GM19043 (cell line): ENCODE measurements around the gene NAALADL2.
"Not testable (repeated sequence)": the region's sequence is repeated elsewhere in the genome, so short reads cannot be mapped to it uniquely, and the experiment has no call there.

Experiments
- ATAC-seq: cut with Tn5 transposase; IDR thresholded peaks from one replicate; pipeline ENCODE4 v1.9.1; 2021; ENCODE audit warnings: low read depth; ENCODE audit not compliant: unreplicated experiment

NAALADL2 gene

DNA sequence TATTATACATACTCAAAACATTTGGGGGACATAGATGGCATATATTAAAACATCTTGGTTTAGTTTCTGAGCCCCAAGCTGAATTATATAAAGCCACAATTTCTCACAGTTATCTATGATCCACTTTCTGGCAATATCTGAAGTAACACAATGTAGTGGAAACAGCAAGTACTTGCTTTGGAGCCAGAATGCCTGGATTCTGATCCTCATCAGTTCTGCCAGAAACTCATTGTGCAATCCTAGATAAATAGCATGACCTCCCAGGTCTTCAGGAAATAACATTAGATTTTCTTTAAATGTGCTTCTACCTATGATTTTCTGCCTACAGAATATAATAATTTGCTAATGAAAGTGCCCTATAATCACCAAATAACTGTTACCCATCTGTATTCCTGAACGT lies 544.9 kb downstream of the NAALADL2 start:
- ATAC-seq: no peak

- ATAC-seq: no peak
Observed at GRCh38 chr3:175404621-175405020, 545.5 kb downstream of the NAALADL2 start.

- no peak for ATAC-seq
Observed at GRCh38 chr3:175410251-175410650, 551.1 kb downstream of the NAALADL2 start.

- ATAC-seq: no peak
Observed at GRCh38 chr3:175411405-175411804, 552.3 kb downstream of the NAALADL2 start.

DNA sequence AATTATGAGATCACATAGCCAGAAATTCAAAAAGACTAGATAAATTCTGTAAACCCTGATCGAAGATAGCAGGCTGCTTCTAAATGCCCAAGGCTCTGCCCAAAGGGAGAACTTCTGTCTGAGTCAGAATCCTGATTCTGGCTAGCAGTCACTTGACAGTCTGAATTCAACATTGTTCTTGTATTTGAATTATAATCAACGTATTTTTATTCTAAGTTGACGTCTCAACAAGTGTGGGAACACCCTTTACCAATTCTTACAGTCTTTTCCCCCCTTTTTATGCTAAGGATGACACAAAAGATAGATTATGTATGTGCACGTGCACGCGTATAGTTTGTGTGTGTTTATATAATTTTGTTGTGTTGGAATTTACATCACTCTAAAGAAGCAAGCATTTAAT lies 552.8 kb downstream of the NAALADL2 start:
- no peak for ATAC-seq

- no peak for ATAC-seq
Observed at GRCh38 chr3:175413926-175414325, 554.8 kb downstream of the NAALADL2 start.

DNA sequence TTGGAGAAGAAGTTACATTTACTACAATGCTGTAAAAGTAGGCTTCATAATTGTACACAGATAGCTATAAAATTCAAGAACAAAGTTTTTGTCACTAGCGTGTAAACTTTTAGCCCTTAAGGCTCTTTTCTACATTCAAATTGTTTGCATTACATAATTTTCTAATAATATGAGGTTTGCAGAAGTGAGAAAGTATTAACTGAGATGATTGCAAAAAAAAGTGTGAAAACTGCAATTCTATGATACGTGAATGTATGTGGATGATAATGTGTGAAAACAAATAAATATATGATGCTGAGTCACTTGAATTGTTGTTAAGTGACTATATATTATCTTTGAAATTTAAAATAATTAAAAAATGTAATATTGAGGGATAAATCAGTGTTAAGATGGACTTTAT lies 557.5 kb downstream of the NAALADL2 start:
- ATAC-seq: no peak

DNA sequence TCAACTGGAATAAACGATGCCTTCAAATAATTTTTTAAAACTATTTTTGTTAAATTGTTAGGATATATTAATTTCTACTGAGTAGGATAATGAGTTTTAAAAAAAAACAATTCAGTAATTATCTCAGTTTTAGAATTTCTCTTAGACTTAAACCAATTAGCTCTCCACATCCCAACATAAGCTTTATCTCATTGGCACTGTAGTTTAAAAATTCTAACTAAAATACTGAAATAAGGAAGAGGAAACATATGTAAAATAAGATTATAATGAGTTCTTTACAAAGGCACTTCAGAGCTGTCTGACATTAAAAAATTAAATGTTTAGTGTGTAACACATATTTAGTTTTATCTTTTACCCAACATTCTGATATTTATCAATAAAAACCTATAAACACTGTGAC lies 558.3 kb downstream of the NAALADL2 start:
- no peak for ATAC-seq

- no peak for ATAC-seq
Observed at GRCh38 chr3:175421902-175422301, 562.8 kb downstream of the NAALADL2 start.

- ATAC-seq: no peak
Observed at GRCh38 chr3:175422744-175423143, 563.6 kb downstream of the NAALADL2 start.

- ATAC-seq: not testable (repeated sequence)
Observed at GRCh38 chr3:175423848-175424247, 564.7 kb downstream of the NAALADL2 start.

GRCh38 chr3:175426805-175427204 lies 567.7 kb downstream of the NAALADL2 start:
- no peak for ATAC-seq

DNA sequence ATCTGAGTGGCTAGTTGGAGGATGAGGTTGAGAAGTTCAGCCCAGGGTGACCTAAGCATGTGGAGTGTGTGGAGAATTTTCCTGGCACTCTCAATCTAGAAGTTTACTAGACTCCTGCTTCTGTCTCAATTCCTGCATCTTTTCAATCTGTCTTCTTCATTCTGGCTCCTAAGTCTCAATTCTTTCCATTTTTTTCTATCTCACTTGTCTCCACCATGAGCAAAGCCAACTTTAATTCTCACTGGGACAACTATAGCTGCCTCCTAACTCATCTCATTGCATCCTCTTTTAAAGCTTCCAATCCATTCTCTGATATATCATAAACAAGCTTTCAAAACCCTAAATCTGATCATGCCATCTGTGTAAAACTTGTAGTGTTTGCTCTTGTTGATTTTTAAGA lies 569.3 kb downstream of the NAALADL2 start:
- ATAC-seq: no peak

DNA sequence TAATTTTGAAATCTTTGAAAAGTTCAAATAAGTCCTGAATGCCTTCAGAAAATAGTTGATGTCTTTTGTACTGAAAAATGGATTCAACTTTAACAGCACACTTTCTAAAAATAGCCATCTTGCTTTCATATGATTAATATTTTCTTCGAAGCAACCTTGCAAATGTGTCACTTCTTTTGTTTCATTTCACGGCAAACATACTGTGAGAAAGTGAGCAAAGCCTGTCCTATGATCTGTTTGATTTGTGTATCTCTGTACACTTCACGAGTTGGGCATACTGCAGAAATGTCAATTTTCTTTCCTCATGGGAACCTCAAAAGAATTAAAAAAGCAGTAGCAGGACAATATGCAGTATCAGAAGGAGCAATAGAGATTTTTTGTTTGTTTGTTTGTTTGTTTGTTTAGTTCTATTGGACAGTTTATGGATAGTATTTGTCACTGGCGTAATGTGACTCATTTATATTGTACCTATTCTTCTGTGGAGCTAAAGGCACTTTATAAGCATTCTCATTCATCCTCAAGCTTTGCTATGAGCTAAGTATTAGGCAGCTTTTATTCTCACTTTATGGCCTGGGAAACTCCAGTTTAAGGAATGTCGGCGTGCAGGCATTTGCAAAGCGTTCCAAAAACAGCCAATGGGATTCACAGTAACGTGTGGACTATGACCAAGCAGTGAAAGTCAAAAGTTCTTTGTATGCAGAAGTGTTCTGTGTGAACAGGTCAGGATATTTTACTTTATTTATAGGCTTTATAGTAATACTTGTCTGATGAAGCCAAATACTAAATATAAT lies 572.0 kb downstream of the NAALADL2 start:
- ATAC-seq: no peak

- ATAC-seq: no peak
Observed at GRCh38 chr3:175432376-175433025, 573.4 kb downstream of the NAALADL2 start.

DNA sequence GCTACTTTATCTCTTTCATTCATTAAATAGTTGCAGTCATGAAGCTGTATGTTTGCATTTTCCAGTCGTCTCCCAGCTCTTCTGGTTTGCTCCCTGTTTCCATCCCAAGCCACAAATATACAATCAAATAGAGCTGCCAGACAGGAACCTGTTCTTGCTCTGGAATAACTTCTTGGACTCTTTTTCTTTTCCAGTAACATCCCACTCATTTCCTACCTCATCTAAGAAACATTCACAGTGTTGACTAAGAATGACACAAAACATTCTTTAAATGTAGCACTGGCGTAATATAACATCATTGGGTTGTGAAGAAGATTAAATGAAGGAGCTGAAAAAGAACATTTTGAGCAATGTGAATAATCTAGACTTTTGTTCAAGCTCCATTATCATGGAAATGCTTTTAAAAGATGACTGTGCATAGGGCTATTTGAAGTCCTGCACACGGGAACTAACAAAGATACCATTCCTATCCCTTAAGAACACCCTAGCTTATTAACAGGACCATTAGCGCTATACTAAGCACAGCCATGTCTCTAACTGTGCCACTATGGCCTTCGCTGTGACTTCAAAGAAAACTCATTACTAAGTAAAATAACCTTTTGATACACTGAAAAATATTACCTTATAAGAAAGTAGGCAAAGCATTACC lies 574.0 kb downstream of the NAALADL2 start:
- no peak for ATAC-seq

GRCh38 chr3:175434561-175434960 lies 575.4 kb downstream of the NAALADL2 start:
- no peak for ATAC-seq

- ATAC-seq: no peak
Observed at GRCh38 chr3:175443682-175444081, 584.5 kb downstream of the NAALADL2 start.

GRCh38 chr3:175445741-175446140 lies 586.6 kb downstream of the NAALADL2 start:
- ATAC-seq: no peak

DNA sequence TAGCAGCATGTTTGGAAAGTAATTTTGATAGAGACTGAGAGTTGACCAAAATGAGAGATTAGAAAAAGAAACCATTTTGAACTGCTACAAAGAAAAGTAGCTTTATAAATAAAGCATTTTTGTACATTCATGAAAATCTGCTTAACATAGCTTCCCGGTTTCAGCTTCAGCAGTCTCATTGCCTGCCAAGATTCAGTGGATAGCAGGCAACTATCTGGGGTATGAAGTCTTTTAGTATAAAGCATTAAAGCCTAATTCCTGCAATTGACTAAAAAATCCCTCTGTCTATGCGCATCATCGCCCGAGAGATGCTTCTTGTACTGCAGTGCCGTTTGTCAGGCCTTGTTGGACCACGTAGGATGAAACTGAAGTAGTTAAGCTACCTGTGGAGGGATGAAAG lies 588.4 kb downstream of the NAALADL2 start:
- no peak for ATAC-seq

GRCh38 chr3:175453361-175453760 lies 594.2 kb downstream of the NAALADL2 start:
- ATAC-seq: no peak

DNA sequence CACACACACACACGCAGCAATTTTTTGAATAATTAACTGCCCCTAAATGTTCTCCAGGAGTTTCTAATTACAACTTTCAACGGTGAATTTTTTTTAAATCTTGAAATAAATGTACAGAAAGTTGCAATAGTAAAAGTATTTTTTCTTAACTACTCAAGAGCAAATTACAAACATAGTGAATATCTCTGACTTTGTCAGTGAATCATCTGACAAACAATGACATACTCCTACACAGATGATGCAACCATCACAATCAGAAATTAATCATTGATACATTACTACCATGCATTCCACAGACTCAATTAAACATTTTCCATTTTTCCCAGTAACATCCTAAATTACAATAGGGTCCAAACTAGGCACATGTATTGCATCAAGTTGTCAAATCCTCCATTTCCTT lies 597.3 kb downstream of the NAALADL2 start:
- no peak for ATAC-seq
